ENCODE results near the gene NKD1.

The NKD1 gene

DNA sequence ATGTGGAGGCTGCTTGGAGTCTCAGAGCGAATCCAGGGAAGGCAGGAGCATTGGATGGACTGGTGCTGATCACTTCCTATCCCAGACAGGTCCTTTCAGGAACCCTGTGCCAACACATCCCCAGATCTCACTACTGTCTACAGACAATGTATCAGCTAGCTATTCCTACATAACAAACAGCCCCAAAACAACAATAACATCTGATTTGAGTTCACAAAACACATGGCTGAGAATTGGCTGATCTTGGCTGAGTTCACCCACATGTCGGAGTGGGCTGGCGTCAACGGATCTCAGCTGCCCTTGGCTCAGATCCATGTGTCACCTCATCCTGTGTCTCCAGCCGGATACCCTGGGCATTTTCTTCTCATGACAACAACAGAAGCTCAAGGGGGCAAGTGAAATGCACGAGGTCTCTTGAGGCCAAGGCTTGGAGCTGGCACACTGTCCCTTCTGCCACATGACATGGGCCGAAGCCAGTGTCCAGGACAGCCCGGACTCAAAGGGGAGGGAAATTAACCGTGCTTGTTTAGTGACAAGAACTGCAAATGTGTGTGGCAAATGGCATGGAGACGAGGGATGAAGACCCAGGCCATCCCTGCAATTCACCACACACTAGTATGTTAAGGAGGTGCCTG is 114.2 kb downstream of the NKD1 start:
- TF ChIP-seq, protein P1, sequence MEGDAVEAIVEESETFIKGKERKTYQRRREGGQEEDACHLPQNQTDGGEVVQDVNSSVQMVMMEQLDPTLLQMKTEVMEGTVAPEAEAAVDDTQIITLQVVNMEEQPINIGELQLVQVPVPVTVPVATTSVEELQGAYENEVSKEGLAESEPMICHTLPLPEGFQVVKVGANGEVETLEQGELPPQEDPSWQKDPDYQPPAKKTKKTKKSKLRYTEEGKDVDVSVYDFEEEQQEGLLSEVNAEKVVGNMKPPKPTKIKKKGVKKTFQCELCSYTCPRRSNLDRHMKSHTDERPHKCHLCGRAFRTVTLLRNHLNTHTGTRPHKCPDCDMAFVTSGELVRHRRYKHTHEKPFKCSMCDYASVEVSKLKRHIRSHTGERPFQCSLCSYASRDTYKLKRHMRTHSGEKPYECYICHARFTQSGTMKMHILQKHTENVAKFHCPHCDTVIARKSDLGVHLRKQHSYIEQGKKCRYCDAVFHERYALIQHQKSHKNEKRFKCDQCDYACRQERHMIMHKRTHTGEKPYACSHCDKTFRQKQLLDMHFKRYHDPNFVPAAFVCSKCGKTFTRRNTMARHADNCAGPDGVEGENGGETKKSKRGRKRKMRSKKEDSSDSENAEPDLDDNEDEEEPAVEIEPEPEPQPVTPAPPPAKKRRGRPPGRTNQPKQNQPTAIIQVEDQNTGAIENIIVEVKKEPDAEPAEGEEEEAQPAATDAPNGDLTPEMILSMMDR (IDR thresholded peaks at IDR 0.05; ENCODE audit: low read depth, low read length, missing control alignments), result no peak
- DNase-seq, result no peak
- H3K27ac ChIP-seq, result no peak overlapping the region
- H3K27me3 ChIP-seq (replicated peaks), result no peaks in the 10 kb centered on the region
- no peak overlapping the region for H3K4me3 ChIP-seq (ENCODE audit: low read depth, low read length)
- no peaks in the 10 kb centered on the region for H3K36me3 ChIP-seq (replicated peaks)
- in situ Hi-C loops (cut with HindIII; ENCODE audit: low pct_ligation_motif_present, low sequenced_read_pairs), result no loop called here

DNA sequence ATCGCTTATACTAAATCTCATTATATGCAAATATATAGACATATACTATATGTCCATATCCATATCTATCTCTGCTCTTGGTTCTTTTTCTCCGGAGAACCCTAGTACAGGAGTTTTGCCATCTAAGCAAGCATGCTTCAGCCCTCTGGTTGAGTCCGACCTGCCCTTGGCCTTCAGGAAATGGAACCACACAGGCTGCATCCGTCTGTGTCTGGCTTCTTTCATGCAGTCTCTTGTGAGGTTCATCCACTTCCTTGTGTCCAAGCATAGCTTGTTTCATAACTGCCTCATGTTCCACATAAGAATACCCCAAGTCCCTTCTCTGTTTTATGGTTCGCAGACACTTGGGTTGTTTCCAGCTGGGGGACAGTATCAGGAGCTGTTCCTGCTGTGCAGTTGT is 116.1 kb downstream of the NKD1 start:
- H3K4me3 ChIP-seq (ENCODE audit: low read depth, low read length), result no peak overlapping the region
- no peak for DNase-seq
- H3K36me3 ChIP-seq (replicated peaks), result no peaks in the 10 kb centered on the region
- in situ Hi-C loops (cut with HindIII; ENCODE audit: low pct_ligation_motif_present, low sequenced_read_pairs), result no loop called here
- H3K27me3 ChIP-seq (replicated peaks), result no peaks in the 10 kb centered on the region
- no peak overlapping the region for H3K27ac ChIP-seq
- TF ChIP-seq, protein P1 (IDR thresholded peaks at IDR 0.05; ENCODE audit: low read depth, low read length, missing control alignments), result no peak

DNA sequence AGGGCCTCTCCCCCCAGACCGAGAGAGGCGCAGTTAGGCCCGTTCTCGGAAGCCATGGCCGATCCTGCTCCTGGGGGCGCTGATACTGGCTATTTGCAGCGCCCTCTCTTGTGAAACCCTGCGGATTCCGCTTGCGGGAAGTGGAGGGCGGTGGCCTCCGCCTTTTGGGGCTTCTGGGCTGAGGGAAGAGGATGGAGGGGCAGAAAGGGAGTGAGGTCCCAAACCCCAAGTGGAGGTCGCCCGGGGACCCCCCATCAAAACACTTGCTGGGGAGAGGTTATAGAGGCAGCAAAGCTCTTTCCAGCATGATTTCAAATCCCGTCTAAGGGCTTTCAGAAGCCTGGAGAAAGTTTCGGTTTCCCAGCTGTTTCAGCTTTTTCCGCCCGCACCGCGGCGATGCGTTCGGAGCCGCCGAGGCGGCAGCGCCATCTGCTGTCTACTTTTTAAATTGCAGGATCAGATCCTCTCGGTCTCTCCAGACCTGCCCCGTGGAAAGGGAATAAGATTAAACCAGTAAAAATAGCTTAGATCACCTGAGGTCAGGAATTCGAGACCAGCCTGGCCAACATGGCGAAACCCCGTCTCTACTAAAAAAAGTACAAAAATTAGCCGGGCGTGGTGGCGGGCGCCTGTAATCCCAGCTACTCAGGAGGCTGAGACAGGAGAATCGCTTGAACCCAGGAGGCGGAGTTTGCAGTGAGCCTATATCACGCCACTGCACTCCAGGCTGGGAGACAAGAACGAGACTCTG is 117.1 kb downstream of the NKD1 start:
- in situ Hi-C loops (cut with HindIII; ENCODE audit: low pct_ligation_motif_present, low sequenced_read_pairs), result no loop called here
- peak; percentile 66 for DNase-seq

DNA sequence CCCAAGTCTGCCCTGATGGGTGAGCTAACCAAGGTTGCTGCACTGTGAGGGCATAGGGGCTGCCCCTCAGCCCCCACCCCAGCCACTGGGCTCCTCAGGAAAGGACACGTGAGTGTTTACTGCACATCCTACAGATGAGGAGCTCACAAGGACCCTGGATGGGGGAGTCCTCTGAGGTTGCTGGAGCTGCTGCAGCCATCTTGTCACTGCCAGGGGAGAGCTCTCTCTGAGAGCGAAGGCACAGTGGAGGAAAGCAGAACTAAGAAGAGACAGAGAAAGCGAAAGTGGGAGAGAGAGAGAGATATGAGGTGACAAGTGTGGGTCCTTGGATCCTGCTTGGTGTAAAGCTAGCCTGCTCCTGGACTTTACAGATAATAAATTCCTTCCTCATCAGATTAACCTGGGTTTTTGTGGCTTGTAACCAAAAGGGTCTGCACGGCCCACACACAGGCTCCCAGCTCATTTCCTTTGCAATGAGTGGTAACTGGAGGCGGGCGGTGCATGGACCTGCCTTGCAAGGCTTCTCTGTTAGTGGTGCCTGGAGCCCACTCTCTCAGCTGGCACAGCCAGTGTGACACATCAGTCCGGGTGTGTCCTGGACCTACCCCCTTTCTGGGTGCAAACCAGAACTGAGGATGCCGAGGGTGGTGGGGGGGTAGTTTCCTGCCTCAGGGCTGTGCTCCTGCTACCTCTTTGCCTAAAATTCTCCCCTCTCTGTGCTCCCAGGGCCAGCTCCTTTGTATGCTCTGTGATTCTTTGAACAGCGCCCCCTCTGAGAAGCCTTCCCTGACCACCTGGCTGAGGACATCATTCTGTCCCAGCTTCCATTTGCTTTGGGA is 118.7 kb downstream of the NKD1 start:
- DNase-seq, result no peak
- in situ Hi-C loops (cut with HindIII; ENCODE audit: low pct_ligation_motif_present, low sequenced_read_pairs), result no loop called here
- TF ChIP-seq, protein P1 (IDR thresholded peaks at IDR 0.05; ENCODE audit: low read depth, low read length, missing control alignments), result no peak
- Histone ChIP-seq H3K4me3 (ENCODE audit: low read depth, low read length) (no peak overlapping the region), H3K27me3 (replicated peaks) (no peaks in the 10 kb centered on the region), H3K36me3 (replicated peaks) (no peaks in the 10 kb centered on the region), H3K27ac (no peak overlapping the region)

More for the DNA sequence above, 117.1 kb downstream of the NKD1 start:
- no peak overlapping the region for H3K27ac ChIP-seq
- H3K36me3 ChIP-seq (replicated peaks), result no peaks in the 10 kb centered on the region
- peak overlapping the region; percentile 57 for H3K4me3 ChIP-seq (ENCODE audit: low read depth, low read length)
- TF ChIP-seq, protein P1 (IDR thresholded peaks at IDR 0.05; ENCODE audit: low read depth, low read length, missing control alignments), result peak; percentile 85
- H3K27me3 ChIP-seq (replicated peaks), result no peaks in the 10 kb centered on the region

DNA sequence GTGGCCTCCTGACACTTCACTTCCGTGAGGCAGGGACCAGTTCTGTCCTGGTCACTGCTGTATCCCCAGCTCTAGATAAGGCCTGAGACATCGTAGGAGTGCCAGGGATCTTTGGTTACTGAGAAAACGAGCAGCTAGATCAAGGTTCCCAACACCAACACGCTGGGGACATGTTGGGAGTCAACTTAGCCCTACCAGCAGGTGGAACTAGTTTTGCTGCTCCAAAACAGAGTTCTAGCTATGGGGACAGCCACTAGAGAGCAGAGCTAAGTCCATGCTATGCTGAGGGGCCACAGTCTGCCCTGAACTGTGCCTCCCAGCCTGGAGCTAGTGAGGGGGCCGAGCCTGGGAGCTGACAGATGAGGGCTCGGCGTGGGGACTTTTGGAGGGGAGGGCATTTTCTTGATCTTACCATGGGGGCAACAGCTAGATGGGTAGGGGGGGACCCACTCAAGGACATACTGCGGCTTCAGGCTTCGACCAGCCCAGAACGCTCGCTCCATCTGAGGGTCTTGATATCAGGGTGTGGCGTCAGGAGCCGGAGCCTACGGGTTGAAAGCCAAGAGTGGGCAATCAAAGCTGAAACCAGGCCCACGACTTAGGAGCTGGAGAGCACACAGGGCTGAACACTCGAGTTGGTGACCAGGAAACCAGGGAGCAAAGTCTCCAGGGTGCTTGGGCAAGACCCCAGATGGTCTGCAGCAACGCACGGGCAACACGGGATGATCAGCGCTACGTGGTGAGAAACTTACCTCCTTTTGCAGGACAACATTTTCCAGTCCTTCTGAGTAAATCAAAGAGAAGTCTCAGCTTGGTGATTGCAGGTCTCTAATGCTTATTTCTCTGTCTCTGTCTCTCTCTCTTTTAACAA is 119.5 kb downstream of the NKD1 start:
- DNase-seq, result no peak
- in situ Hi-C loops (cut with HindIII; ENCODE audit: low pct_ligation_motif_present, low sequenced_read_pairs), result no loop called here
- TF ChIP-seq, protein P1 (IDR thresholded peaks at IDR 0.05; ENCODE audit: low read depth, low read length, missing control alignments), result no peak
- Histone ChIP-seq H3K36me3 (replicated peaks) (no peaks in the 10 kb centered on the region), H3K4me3 (ENCODE audit: low read depth, low read length) (no peak overlapping the region), H3K27ac (no peak overlapping the region), H3K27me3 (replicated peaks) (no peaks in the 10 kb centered on the region)
